HEK293 (cell line): Measurements from ENCODE around the gene DHCR7.

Source experiments
- CTCF ChIP-seq: fragments of 450-650 bp; formaldehyde crosslinking; IDR thresholded peaks from 2 replicates; pipeline ENCODE4 v1.5.1; 2016; ENCODE audit warnings: missing biosample characterization, missing genetic modification characterization
- ZNF280D ChIP-seq: fragments of 450-650 bp; formaldehyde crosslinking; IDR thresholded peaks from 2 replicates; pipeline ENCODE4 v1.5.1; 2016; ENCODE audit warnings: missing biosample characterization, missing genetic modification characterization

GRCh38 chr11:71406681-71407080 lies 41.5 kb downstream of the DHCR7 start:
- TF ChIP-seq CTCF (no peak), ZNF280D (tag by site-specific recombination) (no peak)
